ENCODE data around the gene LRRC8E. TPM values are rescaled to one million over a fixed set of nuclear protein-coding genes. Genes with fewer than 3 reads are reported as not detected.

LRRC8E gene
- total RNA-seq, 1 experiment from 2014 or later = 3.0 TPM

- Mint-ChIP-seq H3K4me1 (peaks cover 28% of the 10 kb centered on the region), H3K36me3 (no peaks in the 10 kb centered on the region), H3K27ac (peak overlapping the region; percentile 78; the same call in 1 of the 2 replicates), H3K27me3 (ENCODE audit: low read depth) (peaks cover 62% of the 10 kb centered on the region), H3K4me3 (peak overlapping the region; percentile 63), H3K9me3 (no peaks in the 10 kb centered on the region)
- DNase-seq (ENCODE audit: low spot score) = peak; percentile 95
- ChIA-PET CTCF (interaction anchor here (0.5 to 2.2 kb wide), 44 partner anchors 8 to 1666 kb away, joined by 3 to 92 read pairs (median 6); partner anchors contain the start of genes LRRC8E, MAP2K7, MARCHF2 and MCOLN1), POLR2A (interaction anchor here (0.6 to 1.7 kb wide), 13 partner anchors 11 to 329 kb away, joined by 3 to 19 read pairs (median 4); partner anchors contain the start of genes MAP2K7 and SNAPC2)
- TF ChIP-seq FOXK1 (CRISPR knock-in tag; IDR thresholded peaks at IDR 0.05) = no peak
- TF ChIP-seq ZNF423 (CRISPR knock-in tag; IDR thresholded peaks at IDR 0.05) = peak; percentile 91
- TF ChIP-seq CREM (CRISPR knock-in tag; IDR thresholded peaks at IDR 0.05) = 0 out of 2 replicates have a peak, but pooled peaks have one; percentile 40
- TF ChIP-seq CTCF (IDR thresholded peaks at IDR 0.05) = peak; percentile 77
- TF ChIP-seq, protein P1, sequence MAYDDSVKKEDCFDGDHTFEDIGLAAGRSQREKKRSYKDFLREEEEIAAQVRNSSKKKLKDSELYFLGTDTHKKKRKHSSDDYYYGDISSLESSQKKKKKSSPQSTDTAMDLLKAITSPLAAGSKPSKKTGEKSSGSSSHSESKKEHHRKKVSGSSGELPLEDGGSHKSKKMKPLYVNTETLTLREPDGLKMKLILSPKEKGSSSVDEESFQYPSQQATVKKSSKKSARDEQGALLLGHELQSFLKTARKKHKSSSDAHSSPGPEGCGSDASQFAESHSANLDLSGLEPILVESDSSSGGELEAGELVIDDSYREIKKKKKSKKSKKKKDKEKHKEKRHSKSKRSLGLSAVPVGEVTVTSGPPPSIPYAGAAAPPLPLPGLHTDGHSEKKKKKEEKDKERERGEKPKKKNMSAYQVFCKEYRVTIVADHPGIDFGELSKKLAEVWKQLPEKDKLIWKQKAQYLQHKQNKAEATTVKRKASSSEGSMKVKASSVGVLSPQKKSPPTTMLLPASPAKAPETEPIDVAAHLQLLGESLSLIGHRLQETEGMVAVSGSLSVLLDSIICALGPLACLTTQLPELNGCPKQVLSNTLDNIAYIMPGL (CRISPR knock-in tag; IDR thresholded peaks at IDR 0.05) = peak; percentile 56; the same call in 1 of the 2 replicates
- TF ChIP-seq SP1 (CRISPR knock-in tag; conservative IDR thresholded peaks at IDR 0.05) = peak; percentile 79; the same call in 1 of the 2 replicates
- TF ChIP-seq MXD4 (CRISPR knock-in tag; IDR thresholded peaks at IDR 0.05; ENCODE audit: borderline replicate concordance) = no peak
- TF ChIP-seq, protein P2, sequence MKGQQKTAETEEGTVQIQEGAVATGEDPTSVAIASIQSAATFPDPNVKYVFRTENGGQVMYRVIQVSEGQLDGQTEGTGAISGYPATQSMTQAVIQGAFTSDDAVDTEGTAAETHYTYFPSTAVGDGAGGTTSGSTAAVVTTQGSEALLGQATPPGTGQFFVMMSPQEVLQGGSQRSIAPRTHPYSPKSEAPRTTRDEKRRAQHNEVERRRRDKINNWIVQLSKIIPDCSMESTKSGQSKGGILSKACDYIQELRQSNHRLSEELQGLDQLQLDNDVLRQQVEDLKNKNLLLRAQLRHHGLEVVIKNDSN (CRISPR knock-in tag; IDR thresholded peaks at IDR 0.05) = 0 out of 2 replicates have a peak, but pooled peaks have one; percentile 17
- TF ChIP-seq EMX1 (CRISPR knock-in tag; IDR thresholded peaks at IDR 0.05) = 0 out of 2 replicates have a peak, but pooled peaks have one; percentile 27
- TF ChIP-seq ZNF263 (CRISPR knock-in tag; IDR thresholded peaks at IDR 0.05; ENCODE audit: low read depth) = no peak
- TF ChIP-seq SOX15 (CRISPR knock-in tag; IDR thresholded peaks at IDR 0.05) = no peak
- peak; percentile 41 for ATAC-seq
Measured at GRCh38 chr19:7868671-7869452, 19.4 kb upstream of the LRRC8E start.

- peak overlapping the region; percentile 57 for H3K4me3 Mint-ChIP-seq
- no peaks in the 10 kb centered on the region for H3K9me3 Mint-ChIP-seq
- H3K36me3 Mint-ChIP-seq = no peaks in the 10 kb centered on the region
- DNase-seq (ENCODE audit: low spot score) = peak; percentile 85
- peak; percentile 39 for ATAC-seq
- H3K4me1 Mint-ChIP-seq = peaks cover 28% of the 10 kb centered on the region
- no peak overlapping the region for H3K27ac Mint-ChIP-seq
- ChIA-PET POLR2A (interaction anchor here (0.9 to 1.7 kb wide), 8 partner anchors 11 to 314 kb away, joined by 3 to 19 read pairs (median 4); partner anchors contain the start of genes MAP2K7 and SNAPC2), CTCF (interaction anchor here (0.5 to 2.2 kb wide), 40 partner anchors 9 to 1665 kb away, joined by 3 to 92 read pairs (median 7); partner anchors contain the start of genes LRRC8E, MAP2K7, MARCHF2 and MCOLN1)
- peaks cover 55% of the 10 kb centered on the region for H3K27me3 Mint-ChIP-seq (ENCODE audit: low read depth)
- TF ChIP-seq OVOL2 (CRISPR knock-in tag; IDR thresholded peaks at IDR 0.05; ENCODE audit: borderline replicate concordance) = no peak
- TF ChIP-seq CREM (CRISPR knock-in tag; IDR thresholded peaks at IDR 0.05) = 0 out of 2 replicates have a peak, but pooled peaks have one; percentile 16
- TF ChIP-seq ZNF281 (CRISPR knock-in tag; IDR thresholded peaks at IDR 0.05) = no peak
- peak; percentile 74; the same call in 1 of the 2 replicates for TF ChIP-seq SP1 (CRISPR knock-in tag; conservative IDR thresholded peaks at IDR 0.05)
- 0 out of 2 replicates have a peak, but pooled peaks have one; percentile 13 for TF ChIP-seq ESRRA (CRISPR knock-in tag; IDR thresholded peaks at IDR 0.05; ENCODE audit: borderline replicate concordance)
- TF ChIP-seq TCF7 (CRISPR knock-in tag; IDR thresholded peaks at IDR 0.05; ENCODE audit: low read depth) = 0 out of 2 replicates have a peak, but pooled peaks have one; percentile 49
- 0 out of 2 replicates have a peak, but pooled peaks have one; percentile 4 for TF ChIP-seq ELF4 (CRISPR knock-in tag; IDR thresholded peaks at IDR 0.05; ENCODE audit: low read depth)
- TF ChIP-seq, protein P3, sequence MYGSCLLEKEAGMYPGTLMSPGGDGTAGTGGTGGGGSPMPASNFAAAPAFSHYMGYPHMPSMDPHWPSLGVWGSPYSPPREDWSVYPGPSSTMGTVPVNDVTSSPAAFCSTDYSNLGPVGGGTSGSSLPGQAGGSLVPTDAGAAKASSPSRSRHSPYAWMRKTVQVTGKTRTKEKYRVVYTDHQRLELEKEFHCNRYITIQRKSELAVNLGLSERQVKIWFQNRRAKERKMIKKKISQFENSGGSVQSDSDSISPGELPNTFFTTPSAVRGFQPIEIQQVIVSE (CRISPR knock-in tag; IDR thresholded peaks at IDR 0.05; ENCODE audit: borderline replicate concordance) = no peak
- TF ChIP-seq IRF2 (CRISPR knock-in tag; IDR thresholded peaks at IDR 0.05; ENCODE audit: borderline replicate concordance, low read depth) = no peak
- no peak for TF ChIP-seq TEAD1 (CRISPR knock-in tag; IDR thresholded peaks at IDR 0.05)
- TF ChIP-seq MAX (CRISPR knock-in tag; IDR thresholded peaks at IDR 0.05) = no peak
Measured at GRCh38 chr19:7869453-7869909, 18.8 kb upstream of the LRRC8E start.

All from WTC11 (cell line).